ENCODE results near the gene IFT52.

The IFT52 gene

GRCh38 chr20:43690943-43691598 is 100.3 kb downstream of the IFT52 start:
- DNase-seq (ENCODE audit: low read depth in 2 of 2): no peak

- peak; percentile 41 to 56 for DNase-seq (ENCODE audit: low read depth in 2 of 2)
These were observed 101.3 kb downstream of the IFT52 start for GRCh38 chr20:43691928-43692524.

- no peak for DNase-seq (ENCODE audit: low read depth in 2 of 2)
These were observed 104.0 kb downstream of the IFT52 start for GRCh38 chr20:43694763-43695162.

- DNase-seq (ENCODE audit: low read depth in 2 of 2): no peak
These were observed 104.8 kb downstream of the IFT52 start for GRCh38 chr20:43695571-43695970.

All from activated CD4-positive, alpha-beta T cell treated with anti-CD3 and anti-CD28 coated beads for 24 hours (primary cell).